HG03025 (cell line): ENCODE results near the gene SYNPO2.
A peak's percentile ranks its signal among the peaks of the same experiment; 100 is the strongest.
"Not testable (repeated sequence)": the region's sequence is repeated elsewhere in the genome, so short reads cannot be mapped to it uniquely, and the experiment has no call there.

ENCODE experiments used
- ATAC-seq: cut with Tn5 transposase; IDR thresholded peaks from one replicate; pipeline ENCODE4 v1.9.1; 2021; ENCODE audit warnings: mild to moderate bottlenecking, moderate library complexity; ENCODE audit not compliant: unreplicated experiment, low FRiP score

The SYNPO2 gene

GRCh38 chr4:118968005-118968404 is 79.4 kb downstream of the SYNPO2 start:
- ATAC-seq = peak; percentile 100

GRCh38 chr4:118968813-118969212 is 80.2 kb downstream of the SYNPO2 start:
- ATAC-seq = no peak

- ATAC-seq = no peak
Measured at GRCh38 chr4:118969359-118969758, 80.7 kb downstream of the SYNPO2 start.

- ATAC-seq = no peak
Measured at GRCh38 chr4:118972167-118972566, 83.5 kb downstream of the SYNPO2 start.

GRCh38 chr4:118973295-118973694 is 84.6 kb downstream of the SYNPO2 start:
- ATAC-seq = no peak

- no peak for ATAC-seq
Measured at GRCh38 chr4:118974758-118975157, 86.1 kb downstream of the SYNPO2 start.

GRCh38 chr4:118975449-118976192 is 87.0 kb downstream of the SYNPO2 start:
- ATAC-seq = no peak

- not testable (repeated sequence) for ATAC-seq
Measured at GRCh38 chr4:118976193-118976560, 87.5 kb downstream of the SYNPO2 start.

GRCh38 chr4:118977100-118977499 is 88.4 kb downstream of the SYNPO2 start:
- not testable (repeated sequence) for ATAC-seq

- ATAC-seq = no peak
Measured at GRCh38 chr4:118979712-118980111, 91.1 kb downstream of the SYNPO2 start.

GRCh38 chr4:118981171-118981838 is 92.7 kb downstream of the SYNPO2 start:
- ATAC-seq = no peak

- peak; percentile 67 for ATAC-seq
Measured at GRCh38 chr4:118981839-118982381, 93.3 kb downstream of the SYNPO2 start.

- ATAC-seq = no peak
Measured at GRCh38 chr4:118983293-118983692, 94.6 kb downstream of the SYNPO2 start.

- ATAC-seq = no peak
Measured at GRCh38 chr4:118983831-118984230, 95.2 kb downstream of the SYNPO2 start.

GRCh38 chr4:118985170-118986000 is 96.7 kb downstream of the SYNPO2 start:
- ATAC-seq = no peak

- no peak for ATAC-seq
Measured at GRCh38 chr4:118987959-118988634, 99.4 kb downstream of the SYNPO2 start.

GRCh38 chr4:118988635-118988972 is 100.0 kb downstream of the SYNPO2 start:
- ATAC-seq = no peak

- no peak for ATAC-seq
Measured at GRCh38 chr4:118989098-118990080, 100.7 kb downstream of the SYNPO2 start.

GRCh38 chr4:118991686-118992085 is 103.0 kb downstream of the SYNPO2 start:
- ATAC-seq = no peak
